GM18511 (cell line): Measurements from ENCODE around the gene GDPD1.
A peak's percentile ranks its signal among the peaks of the same experiment; 100 is the strongest.
"Not testable (repeated sequence)": the region's sequence is repeated elsewhere in the genome, so short reads cannot be mapped to it uniquely, and the experiment has no call there.

Experiments
- ATAC-seq: cut with Tn5 transposase; IDR thresholded peaks from one replicate; pipeline ENCODE4 v1.9.1; 2021; ENCODE audit warnings: mild to moderate bottlenecking, moderate library complexity; ENCODE audit not compliant: unreplicated experiment

The GDPD1 gene

DNA sequence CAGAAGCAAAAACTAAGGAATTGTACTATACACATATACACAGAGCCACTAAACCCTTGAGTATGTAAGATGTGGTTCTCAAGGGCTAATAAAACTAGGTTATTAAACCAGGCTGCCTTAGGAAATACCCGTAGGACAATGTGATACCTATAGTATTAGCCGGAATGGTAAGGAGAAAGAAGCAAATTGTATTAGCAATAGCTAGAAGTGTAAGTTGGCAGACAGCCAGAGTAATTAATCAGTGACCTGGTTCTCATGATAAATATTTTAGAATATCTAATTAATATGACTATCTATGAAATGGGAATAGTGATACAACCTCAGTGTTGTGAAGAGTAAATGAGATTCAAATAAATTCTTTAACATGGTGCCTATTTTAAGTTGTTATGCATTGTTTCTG is 18.6 kb downstream of the GDPD1 start:
- no peak for ATAC-seq

DNA sequence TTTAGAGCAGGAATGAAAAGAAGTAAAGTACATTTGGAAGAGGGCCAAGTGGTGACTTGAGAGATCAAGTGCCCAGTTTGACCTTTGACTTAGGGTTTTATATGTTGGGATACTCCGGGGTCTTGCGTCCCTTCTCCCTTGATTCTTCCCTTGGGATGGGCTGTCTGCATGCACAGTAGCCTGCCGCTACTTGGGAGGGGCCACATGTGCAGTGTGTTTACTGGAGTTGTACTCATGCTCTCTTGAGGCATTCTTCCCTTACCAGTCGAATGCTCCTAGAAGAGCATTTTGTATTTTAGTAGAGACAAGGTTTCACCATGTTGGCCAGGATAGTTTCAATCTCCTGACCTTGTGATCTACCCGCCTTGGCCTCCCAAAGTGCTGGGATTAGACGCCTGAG is 23.8 kb downstream of the GDPD1 start:
- ATAC-seq, result no peak

GRCh38 chr17:59254742-59255141 is 34.4 kb downstream of the GDPD1 start:
- ATAC-seq, result no peak

GRCh38 chr17:59257101-59257500 is 36.8 kb downstream of the GDPD1 start:
- ATAC-seq, result no peak

DNA sequence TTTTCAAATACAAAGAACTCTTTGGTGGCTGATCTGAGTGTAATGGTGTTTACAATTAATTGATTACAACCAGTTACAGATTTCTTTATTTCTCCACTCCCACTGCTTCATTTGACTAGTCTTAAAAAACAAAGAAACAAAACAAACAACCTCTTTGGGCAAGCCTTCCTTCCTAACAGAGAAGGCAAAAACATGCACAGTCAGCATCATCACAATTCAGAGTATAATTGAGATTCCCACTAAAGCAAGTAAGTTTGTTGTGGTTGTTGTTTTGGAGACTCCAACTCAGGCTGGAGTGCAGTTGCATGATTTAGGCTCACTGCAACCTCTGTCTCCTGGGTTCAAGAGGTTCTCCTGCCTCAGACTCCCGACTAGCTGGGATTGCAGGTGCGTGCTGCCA is 40.4 kb downstream of the GDPD1 start:
- no peak for ATAC-seq

DNA sequence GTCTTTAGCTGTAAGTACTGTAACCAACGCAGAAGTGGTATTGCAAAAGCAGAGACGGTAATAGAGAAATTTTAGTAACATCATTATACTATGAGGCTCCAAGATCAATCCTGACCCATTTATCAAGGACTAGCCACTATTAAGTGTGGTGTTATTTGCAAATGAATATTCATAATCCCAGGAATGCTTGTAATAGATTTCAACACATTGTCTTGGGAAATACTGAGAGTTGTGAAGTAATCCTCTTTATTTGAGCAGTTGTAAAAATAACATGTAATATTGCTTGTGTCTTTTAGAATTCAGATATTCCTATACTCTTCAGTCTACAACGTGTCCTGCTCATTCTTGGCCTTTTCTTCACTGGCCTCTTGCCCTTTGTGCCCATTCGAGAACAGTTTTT is 46.4 kb downstream of the GDPD1 start:
- no peak for ATAC-seq

DNA sequence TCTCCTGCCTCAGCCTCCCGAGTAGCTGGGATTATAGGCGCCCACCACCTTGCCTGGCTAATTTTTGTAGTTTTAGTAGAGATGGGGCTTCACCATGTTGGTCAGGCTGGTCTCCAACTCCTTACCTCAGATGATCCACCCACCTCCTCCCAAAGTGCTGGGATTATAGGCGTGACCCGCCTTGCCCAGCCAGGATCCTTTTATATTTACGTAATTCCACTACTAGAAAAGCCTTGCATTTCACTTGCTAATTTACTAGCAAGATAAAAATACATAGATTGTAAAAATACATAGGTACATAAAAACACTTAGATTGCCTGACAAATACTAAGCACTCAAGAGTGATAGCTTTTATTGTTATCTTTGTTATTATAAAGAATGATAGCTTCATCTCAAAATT is 47.5 kb downstream of the GDPD1 start:
- ATAC-seq, result no peak

DNA sequence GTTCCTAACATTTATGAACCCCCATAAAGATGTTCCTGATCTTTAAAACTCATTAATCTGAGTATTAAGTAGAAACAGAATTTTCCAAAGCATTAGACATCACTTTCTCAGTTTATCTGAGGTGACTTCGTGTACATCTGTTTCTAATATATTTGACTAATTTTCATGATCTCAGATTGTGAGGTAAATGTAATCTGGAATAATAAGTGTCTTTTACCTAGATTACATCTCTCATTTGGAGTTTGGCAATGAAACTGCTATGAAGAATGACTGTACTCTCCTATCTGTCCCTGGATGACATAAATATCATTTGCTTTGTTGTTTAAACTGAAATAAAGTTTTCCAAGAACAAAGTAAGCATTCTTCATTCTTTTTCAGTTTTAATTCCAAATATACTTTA is 55.3 kb downstream of the GDPD1 start:
- ATAC-seq, result no peak

- ATAC-seq, result peak; percentile 69
Measured at GRCh38 chr17:59277031-59277430, 56.7 kb downstream of the GDPD1 start.

DNA sequence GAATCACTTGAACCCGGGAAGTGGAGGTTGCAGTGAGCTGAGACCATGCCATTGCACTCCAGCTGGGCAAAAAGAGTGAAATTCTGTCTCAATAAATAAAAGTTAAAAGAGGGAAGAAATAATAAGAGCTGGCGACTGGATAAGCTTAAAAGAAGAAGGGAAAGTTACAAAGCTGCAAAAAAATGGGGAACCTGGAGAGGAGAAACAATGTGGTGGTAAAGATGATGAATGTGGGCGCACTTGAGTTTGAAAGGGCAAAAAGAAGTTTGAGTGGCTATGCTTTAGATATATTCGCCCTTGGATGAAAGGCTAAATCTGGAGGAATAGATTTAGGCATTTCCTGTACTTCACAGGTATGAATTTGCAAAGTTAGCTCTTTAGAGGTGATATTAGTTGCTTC is 58.1 kb downstream of the GDPD1 start:
- ATAC-seq, result no peak

GRCh38 chr17:59284317-59284716 is 64.0 kb downstream of the GDPD1 start:
- ATAC-seq, result no peak

- no peak for ATAC-seq
Measured at GRCh38 chr17:59287452-59287851, 67.1 kb downstream of the GDPD1 start.

- ATAC-seq, result no peak
Measured at GRCh38 chr17:59287891-59288290, 67.6 kb downstream of the GDPD1 start.

GRCh38 chr17:59289981-59290301 is 69.6 kb downstream of the GDPD1 start:
- ATAC-seq, result no peak

- not testable (repeated sequence) for ATAC-seq
Measured at GRCh38 chr17:59290302-59290998, 70.1 kb downstream of the GDPD1 start.

DNA sequence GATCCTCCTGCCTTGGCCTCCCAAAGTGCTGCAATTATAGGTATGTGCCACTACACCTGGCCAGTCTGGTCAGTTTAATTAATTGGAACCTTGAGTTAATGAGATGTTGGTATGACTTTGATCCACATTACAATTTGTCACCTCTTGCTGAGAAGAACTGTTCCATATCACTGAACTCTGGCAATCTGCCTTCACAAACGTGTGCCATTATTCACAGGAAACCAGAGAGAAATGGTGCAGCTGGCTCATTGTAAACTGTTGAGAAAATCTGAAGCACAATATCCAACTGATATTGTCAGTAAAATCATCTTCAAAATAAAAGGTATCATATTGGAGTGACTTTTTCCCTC is 71.8 kb downstream of the GDPD1 start:
- ATAC-seq, result no peak

DNA sequence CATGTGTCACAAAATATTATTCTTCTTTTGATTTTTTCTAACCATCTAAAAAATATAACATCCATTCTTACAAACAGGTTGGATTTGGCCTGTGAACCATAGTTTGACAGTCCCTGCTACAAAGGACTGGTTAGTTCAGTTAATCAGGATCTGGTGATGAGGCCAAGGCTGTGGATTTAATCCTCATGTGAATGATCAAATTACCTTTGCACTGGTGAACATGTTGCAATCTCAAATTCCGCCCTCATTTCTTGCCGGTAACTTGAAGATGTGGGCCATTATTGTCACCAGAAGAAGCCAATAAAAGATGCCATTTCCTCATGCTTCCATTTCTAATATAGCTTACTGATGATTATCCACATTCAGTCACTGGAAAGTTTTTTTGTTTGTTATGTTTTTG is 75.9 kb downstream of the GDPD1 start:
- ATAC-seq, result no peak

DNA sequence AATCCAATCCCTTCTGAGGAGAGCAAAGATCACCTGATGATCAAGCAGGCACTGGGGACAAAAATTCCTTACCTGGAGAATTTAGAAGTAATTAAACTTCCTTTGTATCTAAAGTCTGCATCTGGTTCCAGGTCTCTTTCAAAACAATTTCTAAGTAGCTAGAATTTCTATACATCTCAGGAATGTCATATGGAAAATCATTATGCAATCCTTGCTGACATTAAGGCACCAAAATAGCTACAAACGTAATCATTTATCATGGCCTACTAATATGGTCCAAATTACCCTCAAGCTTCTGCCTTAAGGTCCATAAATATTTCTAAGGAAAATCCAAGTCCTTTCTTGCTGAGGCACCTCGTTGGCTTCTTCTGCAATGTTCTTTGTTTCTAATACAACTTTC is 78.2 kb downstream of the GDPD1 start:
- ATAC-seq, result no peak

GRCh38 chr17:59299400-59300092 is 79.2 kb downstream of the GDPD1 start:
- no peak for ATAC-seq

GRCh38 chr17:59300941-59301340 is 80.6 kb downstream of the GDPD1 start:
- ATAC-seq, result no peak

GRCh38 chr17:59304811-59305210 is 84.5 kb downstream of the GDPD1 start:
- no peak for ATAC-seq

- no peak for ATAC-seq
Measured at GRCh38 chr17:59310263-59310920, 90.1 kb downstream of the GDPD1 start.
